ENCODE measurements around the gene MCM3AP.

- TF ChIP-seq EZH2phosphoT487 (IDR thresholded peaks at IDR 0.05; ENCODE audit: borderline replicate concordance, low read length) (no peak), CTCF (IDR thresholded peaks at IDR 0.05; ENCODE audit: low read depth, low read length, poor library complexity, severe bottlenecking) (no peak)
Observed at GRCh38 chr21:46311568-46311967, 26.2 kb upstream of the MCM3AP start.

Data from DOHH2 (cell line).